ENCODE measurements around the gene PITX2.
"Not testable (repeated sequence)": the region's sequence is repeated elsewhere in the genome, so short reads cannot be mapped to it uniquely, and the experiment has no call there.

DNA sequence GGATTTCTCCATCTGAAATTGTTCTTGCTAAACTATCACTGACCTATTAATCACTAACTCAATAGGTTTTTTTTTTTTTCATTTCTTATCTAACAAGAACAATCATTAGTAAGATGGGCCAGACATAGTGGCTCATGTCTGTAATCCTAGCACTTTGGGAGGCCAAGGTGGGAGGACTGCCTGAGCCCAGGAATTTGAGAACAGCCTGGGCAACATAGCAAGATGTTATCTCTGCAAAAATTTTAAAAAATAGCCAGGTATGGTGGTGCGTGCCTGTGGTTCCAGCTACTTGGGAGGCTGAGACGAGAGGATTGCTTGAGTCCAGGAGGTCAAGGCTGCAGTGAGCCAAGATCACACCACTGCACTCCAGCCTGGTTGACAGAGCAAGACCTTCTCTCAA, 46.2 kb downstream of the PITX2 start:
- not testable (repeated sequence) for TF ChIP-seq RARB (CRISPR knock-in tag; IDR thresholded peaks at IDR 0.05); ARNTL (CRISPR knock-in tag; IDR thresholded peaks at IDR 0.05; ENCODE audit: borderline replicate concordance, low read depth); ZFP3 (CRISPR knock-in tag; IDR thresholded peaks at IDR 0.05); ZC3H10 (CRISPR knock-in tag; IDR thresholded peaks at IDR 0.05); GLIS3 (CRISPR knock-in tag; IDR thresholded peaks at IDR 0.05)
- TF ChIP-seq, protein P1, sequence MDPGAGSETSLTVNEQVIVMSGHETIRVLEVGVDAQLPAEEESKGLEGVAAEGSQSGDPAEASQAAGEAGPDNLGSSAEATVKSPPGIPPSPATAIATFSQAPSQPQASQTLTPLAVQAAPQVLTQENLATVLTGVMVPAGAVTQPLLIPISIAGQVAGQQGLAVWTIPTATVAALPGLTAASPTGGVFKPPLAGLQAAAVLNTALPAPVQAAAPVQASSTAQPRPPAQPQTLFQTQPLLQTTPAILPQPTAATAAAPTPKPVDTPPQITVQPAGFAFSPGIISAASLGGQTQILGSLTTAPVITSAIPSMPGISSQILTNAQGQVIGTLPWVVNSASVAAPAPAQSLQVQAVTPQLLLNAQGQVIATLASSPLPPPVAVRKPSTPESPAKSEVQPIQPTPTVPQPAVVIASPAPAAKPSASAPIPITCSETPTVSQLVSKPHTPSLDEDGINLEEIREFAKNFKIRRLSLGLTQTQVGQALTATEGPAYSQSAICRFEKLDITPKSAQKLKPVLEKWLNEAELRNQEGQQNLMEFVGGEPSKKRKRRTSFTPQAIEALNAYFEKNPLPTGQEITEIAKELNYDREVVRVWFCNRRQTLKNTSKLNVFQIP (CRISPR knock-in tag; IDR thresholded peaks at IDR 0.05; ENCODE audit: borderline replicate concordance, low read depth) = not testable (repeated sequence)
- TF ChIP-seq, protein P2, sequence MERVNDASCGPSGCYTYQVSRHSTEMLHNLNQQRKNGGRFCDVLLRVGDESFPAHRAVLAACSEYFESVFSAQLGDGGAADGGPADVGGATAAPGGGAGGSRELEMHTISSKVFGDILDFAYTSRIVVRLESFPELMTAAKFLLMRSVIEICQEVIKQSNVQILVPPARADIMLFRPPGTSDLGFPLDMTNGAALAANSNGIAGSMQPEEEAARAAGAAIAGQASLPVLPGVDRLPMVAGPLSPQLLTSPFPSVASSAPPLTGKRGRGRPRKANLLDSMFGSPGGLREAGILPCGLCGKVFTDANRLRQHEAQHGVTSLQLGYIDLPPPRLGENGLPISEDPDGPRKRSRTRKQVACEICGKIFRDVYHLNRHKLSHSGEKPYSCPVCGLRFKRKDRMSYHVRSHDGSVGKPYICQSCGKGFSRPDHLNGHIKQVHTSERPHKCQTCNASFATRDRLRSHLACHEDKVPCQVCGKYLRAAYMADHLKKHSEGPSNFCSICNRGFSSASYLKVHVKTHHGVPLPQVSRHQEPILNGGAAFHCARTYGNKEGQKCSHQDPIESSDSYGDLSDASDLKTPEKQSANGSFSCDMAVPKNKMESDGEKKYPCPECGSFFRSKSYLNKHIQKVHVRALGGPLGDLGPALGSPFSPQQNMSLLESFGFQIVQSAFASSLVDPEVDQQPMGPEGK (CRISPR knock-in tag; IDR thresholded peaks at IDR 0.05; ENCODE audit: borderline replicate concordance) = not testable (repeated sequence)

All from SK-N-SH treated with all-trans-retinoic acid at 6 μM for 48 hours (cell line).